RPMI7951 (cell line): ENCODE results near the gene SECTM1. TPM values are rescaled to one million over a fixed set of nuclear protein-coding genes. Genes with fewer than 3 reads are reported as not detected.
"Not testable (repeated sequence)": the region's sequence is repeated elsewhere in the genome, so short reads cannot be mapped to it uniquely, and the experiment has no call there.

Source experiments
- DNase-seq: peaks from one replicate; pipeline ENCODE4 v3.0.0-alpha.2; 2012; ENCODE audit warnings: low read depth
- total RNA-seq: library from RNA; depleted of rRNA; stranded (reverse); fragments of >200 nt; shearing (Covaris generic); gene quantifications from 2 replicates; pipeline ENCODE4 v1.2.3, GENCODE V29; 2014; rRNA removed

Gene SECTM1
- 17.2 and 19.7 TPM in 2 replicates for total RNA-seq

DNA sequence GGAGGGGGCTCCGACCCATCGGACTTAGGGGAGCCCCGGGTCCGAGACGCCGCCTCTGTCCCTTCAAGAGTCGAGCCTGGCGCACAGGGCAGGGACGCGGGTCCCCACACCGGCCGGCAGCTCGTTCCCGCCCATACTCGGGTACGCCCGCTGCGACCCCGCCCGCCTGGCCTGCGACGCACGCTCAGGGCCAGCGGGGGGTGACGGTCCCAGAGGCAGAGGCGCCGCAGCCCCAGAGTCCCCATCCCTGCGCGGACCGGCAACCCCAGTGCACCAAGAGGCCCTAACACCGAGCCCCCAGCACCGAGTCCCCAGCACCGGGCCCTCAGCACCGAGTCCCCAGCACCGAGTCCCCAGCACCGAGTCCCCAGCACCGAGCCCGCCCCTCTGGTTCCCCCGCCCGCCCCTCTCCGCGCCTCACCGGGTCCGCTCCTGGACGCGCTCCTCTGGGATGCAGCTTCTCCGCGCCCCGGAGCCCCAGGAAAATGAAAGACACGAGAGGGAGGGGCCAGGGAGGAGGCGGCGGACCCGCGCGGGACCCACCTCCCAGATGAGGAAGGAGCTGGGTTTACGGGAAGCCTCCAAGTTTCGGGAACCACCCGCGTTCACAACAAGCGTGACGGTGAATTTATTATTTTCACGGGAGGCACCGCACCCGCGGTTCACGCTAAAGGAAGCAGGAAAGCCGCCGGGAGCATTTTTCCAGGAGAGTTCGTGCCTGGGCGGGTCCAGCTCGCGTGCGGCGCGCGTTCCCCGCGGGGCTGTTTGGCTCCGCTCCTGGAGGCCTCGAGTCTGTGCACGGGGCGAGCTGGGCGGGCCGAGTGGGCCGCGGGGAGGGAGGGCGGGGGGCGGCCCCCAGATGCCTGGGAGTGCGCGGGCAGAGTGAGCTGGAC is at the start of gene SECTM1:
TSS of gene SECTM1 (minus strand) at position 488 of the 893 bp plus-strand sequence. CDS start 6,526 bp downstream, outside the sequence.
- DNase-seq = peak; percentile 79

GRCh38 chr17:82382933-82383255 is 49.3 kb upstream of the SECTM1 start:
- DNase-seq = no peak

DNA sequence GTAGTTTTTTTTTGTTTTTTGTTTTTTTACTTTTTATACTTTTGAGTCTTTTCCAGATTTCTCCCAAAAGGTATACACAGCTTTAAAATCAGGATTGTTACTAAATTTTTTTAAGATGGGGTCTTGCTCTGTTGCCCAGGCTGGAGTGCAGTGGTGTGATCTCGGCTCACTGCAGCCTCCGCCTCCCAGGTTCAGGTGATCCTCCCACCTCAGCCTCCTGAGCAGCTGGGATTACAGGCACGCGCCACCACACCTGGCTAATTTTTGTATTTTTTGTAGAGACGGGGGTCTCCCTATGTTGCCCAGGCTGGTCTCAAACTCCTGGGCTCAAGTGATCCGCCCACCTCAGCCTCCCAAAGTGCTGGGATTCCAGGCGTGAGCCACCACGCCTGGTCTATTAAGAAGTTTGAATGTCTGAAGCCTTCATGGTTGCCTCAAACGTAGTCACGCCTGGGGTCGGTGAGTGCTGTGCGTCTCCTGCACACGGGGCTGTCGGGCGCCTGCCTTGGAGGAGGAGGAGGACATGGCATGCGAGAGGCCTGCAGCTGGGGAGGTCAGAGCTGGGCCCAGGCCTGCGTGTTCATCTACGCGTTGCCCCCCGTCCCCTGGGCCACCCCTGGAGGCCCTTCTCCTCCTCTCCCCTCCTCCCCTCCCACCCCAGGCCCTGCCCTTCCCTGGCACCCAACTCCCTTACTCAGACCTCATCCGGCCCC is 48.8 kb upstream of the SECTM1 start:
- DNase-seq = not testable (repeated sequence)

GRCh38 chr17:82381703-82382009 is 48.1 kb upstream of the SECTM1 start:
- not testable (repeated sequence) for DNase-seq

DNA sequence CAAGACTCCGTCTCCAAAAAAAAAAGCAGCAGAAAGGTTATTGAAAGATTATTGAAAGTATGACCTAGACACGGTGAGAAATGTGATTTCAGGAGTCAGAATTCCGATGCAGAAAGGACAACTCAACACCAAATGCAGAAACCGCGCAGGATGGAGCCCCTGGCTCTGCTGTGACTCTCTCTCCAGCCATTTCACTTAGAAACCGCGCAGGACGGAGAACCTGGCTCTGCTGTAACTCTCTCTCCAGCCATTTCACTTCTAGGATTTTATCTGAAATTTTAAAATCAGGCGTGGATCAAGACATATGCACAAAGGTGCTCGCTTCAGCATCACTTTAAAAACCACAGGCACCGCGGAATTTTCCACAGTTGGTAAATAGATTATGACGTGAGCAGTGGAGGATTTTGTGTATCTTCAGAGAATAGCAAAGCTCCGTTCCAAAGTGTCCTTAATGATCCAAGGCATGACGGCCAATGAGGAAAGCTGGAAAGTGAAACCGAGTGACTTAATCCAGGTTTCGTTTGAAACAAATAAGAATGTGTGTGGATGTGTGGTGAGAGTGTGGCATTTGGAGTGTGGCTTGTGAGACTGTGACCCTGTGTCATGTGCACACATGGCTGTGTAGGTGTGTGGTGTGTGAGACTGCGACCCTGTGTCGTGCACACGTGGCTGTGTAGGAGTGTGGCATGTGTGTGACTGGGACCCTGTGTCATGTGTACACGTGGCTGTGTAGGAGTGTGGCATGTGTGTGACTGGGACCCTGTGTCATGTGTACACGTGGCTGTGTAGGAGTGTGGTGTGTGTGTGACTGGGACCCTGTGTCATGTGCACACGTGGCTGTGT is 47.5 kb upstream of the SECTM1 start:
- DNase-seq = peak; percentile 42

DNA sequence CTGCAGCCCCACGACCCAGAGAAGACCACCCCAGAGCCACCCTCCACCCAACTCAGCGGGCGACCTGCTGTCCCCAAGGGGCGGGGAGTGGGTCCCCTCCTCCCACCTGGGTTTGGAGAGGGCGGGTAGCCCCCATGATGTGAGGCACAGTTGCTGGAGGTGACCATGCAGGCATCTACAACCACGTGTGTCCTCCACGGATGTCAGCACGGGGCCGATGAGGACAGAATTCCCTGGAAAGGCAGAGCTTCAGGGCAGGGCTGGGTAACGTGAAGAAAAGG is 45.1 kb upstream of the SECTM1 start:
- DNase-seq = no peak

DNA sequence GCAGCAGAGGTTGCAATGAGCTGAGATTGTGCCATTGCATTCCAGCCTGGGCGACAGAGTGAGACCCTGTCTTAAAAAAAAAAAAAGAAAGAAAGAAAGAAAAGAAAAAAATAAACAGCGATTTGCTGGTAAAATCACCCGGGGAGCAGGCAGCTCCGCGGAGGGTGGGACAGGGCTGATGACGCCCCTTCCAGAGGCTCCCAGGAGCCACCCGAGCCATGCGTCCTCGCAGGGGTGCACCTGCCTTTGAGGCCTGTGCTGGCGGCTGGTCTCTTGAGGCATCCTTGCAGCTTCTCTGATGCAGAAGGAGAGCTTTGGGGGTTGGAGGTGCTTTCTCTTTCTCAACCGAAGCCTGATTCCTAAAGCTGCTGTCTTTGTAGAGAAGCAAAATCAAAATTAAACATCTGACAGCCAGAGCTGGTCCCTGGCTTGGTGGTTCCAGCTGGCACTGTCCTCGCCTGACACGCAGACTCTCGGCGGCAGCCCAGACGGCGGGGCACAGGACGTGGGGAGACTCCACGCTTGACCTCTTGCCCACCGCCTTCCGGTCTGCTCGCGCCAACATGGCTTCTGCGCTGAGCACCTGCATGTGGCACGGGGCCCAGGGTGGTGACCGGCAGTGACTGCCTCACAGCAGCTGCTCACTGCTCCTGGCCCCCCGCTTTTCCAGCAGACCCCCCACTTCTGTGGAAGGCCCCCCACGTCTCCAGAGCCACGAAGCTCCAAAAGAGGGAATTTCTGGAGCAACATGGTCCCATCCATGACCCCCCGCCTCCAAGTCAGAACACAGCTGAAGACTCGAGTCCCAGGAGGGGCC is 44.6 kb upstream of the SECTM1 start:
- DNase-seq = no peak

GRCh38 chr17:82377294-82377693 is 43.7 kb upstream of the SECTM1 start:
- DNase-seq = not testable (repeated sequence)

- DNase-seq = no peak
Measured at GRCh38 chr17:82376042-82376730, 42.6 kb upstream of the SECTM1 start.

GRCh38 chr17:82375359-82376041 is 41.9 kb upstream of the SECTM1 start:
- no peak for DNase-seq

- DNase-seq = no peak
Measured at GRCh38 chr17:82374626-82375331, 41.2 kb upstream of the SECTM1 start.

DNA sequence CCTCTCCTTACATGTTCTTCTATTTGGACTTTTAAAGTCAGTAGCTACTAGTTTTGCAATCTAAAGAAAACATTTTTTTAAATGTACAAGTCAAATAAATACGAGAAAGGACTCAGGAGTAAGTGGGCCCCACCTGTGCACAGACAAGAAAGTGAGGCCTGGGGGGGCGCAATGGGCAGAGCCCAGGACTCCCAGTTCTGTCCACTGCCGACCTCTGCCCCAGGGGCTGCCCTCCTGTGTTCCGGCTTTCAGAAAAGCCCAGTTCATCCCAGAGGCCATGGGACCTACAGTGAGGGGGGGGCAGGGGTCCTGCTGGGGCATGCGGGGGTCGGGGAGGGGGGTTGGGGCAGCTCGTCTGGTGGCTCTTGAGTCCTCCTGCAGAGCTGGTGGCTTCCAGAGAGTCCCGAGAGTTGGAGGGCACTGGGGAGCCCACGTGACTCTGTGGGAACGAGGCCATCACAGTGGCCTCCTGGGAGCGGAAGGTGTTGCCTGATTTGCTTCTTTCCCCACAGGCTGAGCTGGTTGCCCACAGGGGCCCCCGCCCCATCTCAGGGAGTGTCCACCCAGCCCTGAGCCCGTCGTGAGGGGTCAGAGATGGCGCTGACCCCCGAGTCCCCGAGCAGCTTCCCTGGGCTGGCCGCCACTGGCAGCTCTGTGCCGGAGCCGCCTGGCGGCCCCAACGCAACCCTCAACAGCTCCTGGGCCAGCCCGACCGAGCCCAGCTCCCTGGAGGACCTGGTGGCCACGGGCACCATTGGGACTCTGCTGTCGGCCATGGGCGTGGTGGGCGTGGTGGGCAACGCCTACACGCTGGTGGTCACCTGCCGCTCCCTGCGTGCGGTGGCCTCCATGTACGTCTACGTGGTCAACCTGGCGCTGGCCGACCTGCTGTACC is 40.4 kb upstream of the SECTM1 start:
- DNase-seq = no peak

- DNase-seq = not testable (repeated sequence)
Measured at GRCh38 chr17:82373072-82373452, 39.5 kb upstream of the SECTM1 start.

DNA sequence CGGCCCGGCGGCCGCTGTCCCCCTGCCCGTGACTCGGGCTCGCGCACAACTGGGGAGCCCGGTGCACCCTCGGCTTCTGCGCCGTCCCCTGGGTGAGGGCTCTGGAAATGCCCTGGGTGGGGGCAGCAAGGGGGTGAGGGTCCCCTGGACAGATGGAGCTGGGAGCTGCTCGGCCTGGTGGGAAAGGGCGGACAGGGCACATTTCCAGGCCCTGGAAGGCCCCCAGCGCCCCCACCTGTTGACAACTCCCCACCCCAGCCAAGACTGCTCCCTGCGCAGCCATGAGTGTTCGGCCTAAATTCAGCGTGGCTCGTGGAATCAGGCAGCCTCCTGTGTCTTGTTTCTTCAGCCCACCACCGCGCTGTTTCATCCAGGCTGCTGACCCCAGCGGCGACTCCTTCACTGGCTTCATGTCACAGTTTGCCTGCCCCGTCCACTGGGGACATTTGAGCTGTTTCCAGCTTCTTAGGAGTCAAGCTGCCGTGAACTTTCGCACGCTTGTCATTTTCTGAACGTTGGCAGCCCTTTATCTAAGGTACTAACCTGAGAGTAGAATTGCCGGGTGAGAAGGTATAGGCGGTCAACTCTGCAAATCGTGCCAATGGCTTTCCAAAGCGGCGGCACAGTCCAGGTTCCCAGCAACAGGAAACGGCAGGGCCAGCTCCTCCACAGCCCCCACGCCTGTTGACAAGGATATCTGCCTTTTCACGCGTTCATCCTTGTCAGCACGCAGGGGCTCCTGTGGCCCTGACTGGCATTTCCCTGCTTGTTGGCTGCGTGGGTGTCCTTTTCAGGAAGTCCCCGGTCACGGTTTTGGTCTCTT is 38.9 kb upstream of the SECTM1 start:
- DNase-seq = no peak

DNA sequence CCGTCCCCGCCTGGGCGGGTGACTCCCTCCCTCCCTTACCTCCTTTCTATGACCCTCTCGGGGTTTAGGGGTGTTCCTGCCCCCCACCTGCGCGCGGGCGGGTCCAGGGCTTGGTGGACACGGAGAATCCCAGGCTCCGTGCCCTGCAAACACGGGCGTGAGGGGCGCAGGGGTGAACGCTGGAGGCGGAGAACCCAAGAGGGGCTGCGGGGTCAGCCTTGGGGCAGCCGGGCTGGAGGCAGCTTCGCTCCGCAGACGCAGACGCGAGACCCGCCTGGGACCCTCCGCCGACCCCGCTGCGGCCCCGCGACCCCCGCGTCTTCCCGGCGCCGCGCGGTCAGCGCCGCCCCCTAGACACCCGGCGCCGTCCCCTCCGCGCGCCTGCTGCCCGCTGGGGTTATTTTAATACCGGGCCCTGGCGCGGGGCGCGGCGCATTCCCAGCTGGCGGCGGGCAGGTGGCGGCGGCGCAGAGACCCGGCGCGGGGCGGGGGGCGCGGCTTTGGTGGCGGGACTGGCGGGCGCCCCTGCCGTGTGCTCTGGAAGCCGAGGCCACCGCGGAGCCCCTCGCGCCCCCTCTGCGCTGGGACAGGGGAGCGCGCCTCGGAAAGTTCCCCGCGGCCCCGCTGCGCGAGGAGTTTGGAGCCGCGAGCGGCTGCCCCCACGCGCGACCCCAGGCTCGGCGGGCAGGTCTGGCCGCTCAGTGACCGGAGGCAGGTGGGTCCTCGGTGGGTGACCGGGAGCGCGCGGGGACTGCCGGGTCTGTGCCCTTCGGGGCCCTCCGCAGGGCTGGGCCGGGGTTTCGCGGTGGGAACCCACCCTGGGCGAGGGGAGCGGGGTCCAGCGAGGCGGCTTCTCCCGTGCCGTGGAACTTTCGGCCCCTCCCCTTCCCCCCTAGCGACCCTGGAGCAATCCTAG is 38.0 kb upstream of the SECTM1 start, which contains the start of gene UTS2R:
TSS of gene UTS2R (plus strand) at position 433 of the 916 bp plus-strand sequence. CDS start 2,560 bp downstream, outside the sequence.
- no peak for DNase-seq

DNA sequence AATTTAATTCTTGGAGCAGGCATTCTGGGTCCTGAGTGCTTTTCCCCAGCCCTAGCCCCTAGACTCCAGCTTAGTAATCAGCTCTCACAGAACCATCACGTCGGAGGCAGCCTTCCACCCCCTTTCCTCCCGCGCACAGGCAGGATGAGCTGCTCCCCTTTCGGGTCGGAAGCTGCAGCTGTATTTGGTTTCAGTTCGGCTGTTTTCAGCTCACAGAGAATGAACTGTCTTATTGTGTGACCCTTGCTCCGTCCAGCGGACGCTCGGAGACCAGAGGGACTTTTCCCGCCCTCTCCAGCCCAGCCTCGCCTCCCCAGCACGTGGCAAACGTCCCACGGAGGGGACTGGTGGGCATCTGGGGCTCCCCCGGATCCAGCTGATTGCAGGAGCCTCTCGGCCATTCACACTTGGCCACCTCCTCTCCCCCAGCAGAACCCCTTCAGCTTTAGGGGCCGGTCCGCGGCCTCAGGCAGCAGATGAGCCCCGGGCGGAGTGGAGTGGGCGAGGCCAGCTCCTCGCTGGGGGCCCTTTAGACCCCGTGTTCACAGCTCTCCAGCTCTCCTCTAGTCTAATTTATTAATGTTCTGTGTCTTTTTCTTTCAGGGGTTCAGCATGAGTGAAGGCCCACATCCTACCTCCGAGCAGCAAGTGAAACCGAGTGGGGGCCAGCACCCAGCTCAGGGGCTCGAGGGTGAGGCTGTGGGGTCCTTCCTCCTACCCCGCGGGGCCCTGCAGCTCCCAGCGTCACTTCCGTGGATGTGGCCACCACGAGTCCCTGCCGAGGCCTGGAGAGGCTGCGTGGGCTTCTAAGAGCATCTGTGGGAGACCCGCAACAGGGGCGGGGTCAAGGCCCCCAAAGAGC is 37.1 kb upstream of the SECTM1 start:
- peak; percentile 26 for DNase-seq
